ENCODE data around the gene PRKCB.

GRCh38 chr16:23852794-23853562 lies 17.2 kb downstream of the PRKCB start:
- TF ChIP-seq POLR2A (IDR thresholded peaks at IDR 0.05) (no peak), POLR2AphosphoS5 (IDR thresholded peaks at IDR 0.05) (no peak), CTCF (IDR thresholded peaks at IDR 0.05) (no peak), EP300 (IDR thresholded peaks at IDR 0.05) (no peak)

Measured in gastroesophageal sphincter (tissue), 3 donors.